Erythroblast (primary cell): Measurements from ENCODE around the gene SDHAF4.

ENCODE experiments used
- DNase-seq, 2 experiments: peaks; one replicate each; lab custom pipeline; 2025; lab: John Stamatoyannopoulos, UW
- GATA1 ChIP-seq: IDR thresholded peaks from 2 replicates; pipeline ENCODE4 v1.6.1; 2011; ENCODE audit warnings: low read depth, mild to moderate bottlenecking, control low read depth, low read length, moderate library complexity
- POLR2A ChIP-seq: IDR thresholded peaks from 2 replicates; pipeline ENCODE4 v1.6.1; 2011; ENCODE audit warnings: mild to moderate bottlenecking, low read length

SDHAF4 gene

GRCh38 chr6:70616728-70617260 lies 50.1 kb downstream of the SDHAF4 start:
- TF ChIP-seq POLR2A (no peak), GATA1 (no peak)
- DNase-seq: no peak

GRCh38 chr6:70620746-70621145 lies 54.0 kb downstream of the SDHAF4 start:
- no peak for TF ChIP-seq POLR2A
- TF ChIP-seq GATA1: no peak
- DNase-seq: no peak

GRCh38 chr6:70622461-70622860 lies 55.7 kb downstream of the SDHAF4 start:
- TF ChIP-seq GATA1 (no peak), POLR2A (no peak)
- no peak for DNase-seq

- TF ChIP-seq POLR2A (no peak), GATA1 (no peak)
- DNase-seq: no peak
Observed at GRCh38 chr6:70625436-70625835, 58.7 kb downstream of the SDHAF4 start.

GRCh38 chr6:70627500-70628254 lies 60.9 kb downstream of the SDHAF4 start:
- TF ChIP-seq POLR2A (no peak), GATA1 (no peak)
- DNase-seq: no peak

- no peak for TF ChIP-seq POLR2A
- TF ChIP-seq GATA1: no peak
- DNase-seq: no peak
Observed at GRCh38 chr6:70629929-70630328, 63.2 kb downstream of the SDHAF4 start.

GRCh38 chr6:70633870-70634269 lies 67.1 kb downstream of the SDHAF4 start:
- TF ChIP-seq POLR2A (no peak), GATA1 (no peak)
- DNase-seq: no peak

GRCh38 chr6:70636596-70636995 lies 69.9 kb downstream of the SDHAF4 start:
- TF ChIP-seq POLR2A (no peak), GATA1 (no peak)
- no peak for DNase-seq

- no peak for DNase-seq
- TF ChIP-seq POLR2A: no peak
Observed at GRCh38 chr6:70638468-70638867, 71.7 kb downstream of the SDHAF4 start.
